ENCODE data around the gene PDLIM5. TPM values are rescaled to one million over a fixed set of nuclear protein-coding genes. Genes with fewer than 3 reads are reported as not detected.

Gene PDLIM5
- total and polyA plus RNA-seq, 9 donors, result 24.9 to 160 (median 87.8) TPM

DNA sequence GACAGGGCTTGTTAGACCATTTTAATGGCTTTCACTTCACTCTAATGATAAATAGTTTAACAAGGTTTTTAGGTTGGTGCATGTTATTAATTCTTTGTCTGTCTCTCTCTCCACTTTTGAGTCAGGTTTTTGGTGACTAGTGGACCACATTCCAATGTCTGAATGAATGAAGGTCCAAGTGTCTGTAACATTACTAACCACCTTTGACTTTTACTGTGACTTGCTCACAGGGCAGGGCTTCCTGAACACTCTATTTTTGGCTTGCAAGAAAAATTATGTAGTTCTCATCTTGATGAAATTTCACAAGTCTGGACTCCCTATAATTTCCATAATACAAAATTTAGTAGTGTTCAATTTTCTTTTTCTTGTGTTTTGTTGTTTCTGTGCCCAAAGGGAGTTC is 227.2 kb downstream of the PDLIM5 start:
- H3K4me1 ChIP-seq (ENCODE audit: insufficient read depth), result no peaks in the 10 kb centered on the region
- H3K27ac ChIP-seq, result no peak overlapping the region
- DNase-seq, result no peak
- H3K4me3 ChIP-seq, result no peak overlapping the region
- TF ChIP-seq EP300 (IDR thresholded peaks at IDR 0.05) (no peak), CTCF (IDR thresholded peaks at IDR 0.05) (no peak), POLR2A (IDR thresholded peaks at IDR 0.05) (no peak)
- H3K27me3 ChIP-seq, result no peaks in the 10 kb centered on the region
- intact Hi-C loops (cut with DNase I), result no loop called here
- H3K36me3 ChIP-seq, result no peaks in the 10 kb centered on the region
- H3K9me3 ChIP-seq, result no peaks in the 10 kb centered on the region

- Histone ChIP-seq H3K4me3 (no peak overlapping the region), H3K36me3 (no peaks in the 10 kb centered on the region), H3K27ac (no peak overlapping the region), H3K9me3 (no peaks in the 10 kb centered on the region), H3K4me1 (ENCODE audit: insufficient read depth) (no peaks in the 10 kb centered on the region), H3K27me3 (no peaks in the 10 kb centered on the region)
- intact Hi-C loops (cut with DNase I), result no loop called here
- no peak for DNase-seq
- TF ChIP-seq EP300 (IDR thresholded peaks at IDR 0.05), result no peak
- TF ChIP-seq POLR2A (IDR thresholded peaks at IDR 0.05), result no peak
- no peak for TF ChIP-seq CTCF (IDR thresholded peaks at IDR 0.05)
- 76 to 82% (median 77%) methylated on average over 10 of the region's 10 CpGs for WGBS, 3 donors
Measured at GRCh38 chr4:94680176-94680862, 228.6 kb downstream of the PDLIM5 start.

DNA sequence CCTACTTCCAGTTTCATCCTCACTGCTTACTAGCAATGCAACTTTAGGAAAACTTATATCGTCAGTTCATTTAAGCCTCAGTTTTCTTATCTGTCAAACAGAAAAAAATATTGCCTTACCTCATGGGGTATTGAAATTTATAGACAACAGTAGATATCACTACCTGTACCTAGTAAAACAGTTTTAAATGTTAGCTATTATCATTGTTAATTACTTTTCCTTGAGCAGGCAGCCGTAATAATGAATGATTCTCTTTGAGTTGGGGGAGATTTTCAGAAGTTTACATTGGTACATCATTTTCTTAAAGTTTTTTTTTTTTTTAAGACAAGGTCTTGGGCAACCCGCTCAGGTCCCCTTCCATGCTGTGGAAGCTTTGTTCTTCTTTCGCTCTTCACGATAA is 234.3 kb downstream of the PDLIM5 start:
- Histone ChIP-seq H3K27me3 (no peaks in the 10 kb centered on the region), H3K4me3 (no peak overlapping the region), H3K36me3 (no peaks in the 10 kb centered on the region), H3K4me1 (ENCODE audit: insufficient read depth) (no peaks in the 10 kb centered on the region), H3K27ac (no peak overlapping the region), H3K9me3 (no peaks in the 10 kb centered on the region)
- WGBS, 3 donors, result 93 to 97% (median 96%) methylated on average over 5 of the region's 5 CpGs
- DNase-seq, result no peak
- intact Hi-C loops (cut with DNase I), result no loop called here
- TF ChIP-seq POLR2A (IDR thresholded peaks at IDR 0.05) (no peak), CTCF (IDR thresholded peaks at IDR 0.05) (no peak), EP300 (IDR thresholded peaks at IDR 0.05) (no peak)

- Histone ChIP-seq H3K4me1 (ENCODE audit: insufficient read depth) (no peaks in the 10 kb centered on the region), H3K36me3 (no peaks in the 10 kb centered on the region), H3K27me3 (no peaks in the 10 kb centered on the region), H3K4me3 (no peak overlapping the region), H3K9me3 (no peaks in the 10 kb centered on the region), H3K27ac (no peak overlapping the region)
- 49 to 59% (median 57%) methylated on average over 4 of the region's 4 CpGs for WGBS, 3 donors
- intact Hi-C loops (cut with DNase I), result no loop called here
- TF ChIP-seq POLR2A (IDR thresholded peaks at IDR 0.05) (no peak), EP300 (IDR thresholded peaks at IDR 0.05) (no peak), CTCF (IDR thresholded peaks at IDR 0.05) (no peak)
- DNase-seq, result no peak
Measured at GRCh38 chr4:94689155-94689860, 237.6 kb downstream of the PDLIM5 start.
